Measurements from ENCODE around the gene EGFLAM.

GRCh38 chr5:38445374-38446028 lies 187.1 kb downstream of the EGFLAM start:
- TF ChIP-seq CTCF (conservative IDR thresholded peaks at IDR 0.05 in 1 of 2, IDR thresholded peaks at IDR 0.05 in 1 of 2; ENCODE audit: extremely low read depth in 1 of 2, insufficient read depth in 1 of 2, low read depth in 1 of 2, low read length in 2 of 2) = no peak
- no peak for TF ChIP-seq EZH2 (IDR thresholded peaks at IDR 0.05; ENCODE audit: borderline replicate concordance, low read length)

All from mammary epithelial cell (primary cell).